GM23338 (cell line): ENCODE data around the gene RNGTT. TPM values are rescaled to one million over a fixed set of nuclear protein-coding genes. Genes with fewer than 3 reads are reported as not detected.

Experiments
- ATAC-seq: fragments of 200-7000 bp; cut with Tn5 transposase; 3 replicates; pipeline ENCODE4 v1.9.1; 2020
- DNase-seq: peaks from one replicate; pipeline ENCODE4 v3.0.0-alpha.2; 2015; ENCODE audit warnings: low spot score
- H2AFZ ChIP-seq: fragments of 200-600 bp; sonication (generic); 2 replicates; pipeline ENCODE4 v1.8.0; 2016; ENCODE audit warnings: antibody characterized with exemption, mild to moderate bottlenecking, moderate library complexity
- H3F3A ChIP-seq: fragments of 200-600 bp; sonication (generic); replicated peaks from 2 replicates; pipeline ENCODE4 v1.8.0; 2017; ENCODE audit warnings: antibody characterized with exemption, mixed run types, low read depth
- H3K27ac ChIP-seq: fragments of 200-600 bp; sonication (generic); 2 replicates; pipeline ENCODE4 v1.6.1; 2016; ENCODE audit warnings: low read depth
- H3K27me3 ChIP-seq: fragments of 200-600 bp; sonication (generic); 2 replicates; pipeline ENCODE4 v1.8.0; 2016; ENCODE audit warnings: mild to moderate bottlenecking, mixed run types, moderate library complexity; ENCODE audit not compliant: insufficient read depth
- H3K36me3 ChIP-seq: fragments of 200-600 bp; sonication (generic); 2 replicates; pipeline ENCODE4 v1.8.0; 2016; ENCODE audit warnings: mild to moderate bottlenecking; ENCODE audit not compliant: insufficient read depth
- H3K4me1 ChIP-seq: fragments of 200-600 bp; sonication (generic); 2 replicates; pipeline ENCODE4 v1.8.0; 2016; ENCODE audit warnings: mild to moderate bottlenecking, moderate library complexity; ENCODE audit not compliant: insufficient read depth
- H3K4me2 ChIP-seq: fragments of 200-600 bp; sonication (generic); 2 replicates; pipeline ENCODE4 v1.7.1; 2017; ENCODE audit warnings: mixed run types
- H3K4me3 ChIP-seq: fragments of 200-600 bp; sonication (generic); 2 replicates; pipeline ENCODE4 v1.6.1; 2016; ENCODE audit warnings: mixed run types
- H3K79me2 ChIP-seq: fragments of 200-600 bp; sonication (generic); replicated peaks from 2 replicates; pipeline ENCODE4 v1.8.0; 2017; ENCODE audit warnings: mild to moderate bottlenecking; ENCODE audit not compliant: insufficient read depth
- H3K9me2 ChIP-seq: fragments of 200-600 bp; sonication (generic); 2 replicates; pipeline ENCODE4 v1.8.0; 2017; ENCODE audit not compliant: insufficient read depth
- H4K20me1 ChIP-seq: fragments of 200-600 bp; sonication (generic); replicated peaks from 2 replicates; pipeline ENCODE4 v1.8.0; 2017; ENCODE audit warnings: mild to moderate bottlenecking; ENCODE audit not compliant: insufficient read depth
- H3K27ac Mint-ChIP-seq: 2 replicates; pipeline ENCODE4 v1.8.0; 2020; ENCODE audit warnings: inconsistent platforms, mild to moderate bottlenecking, moderate library complexity, mixed read lengths
- H3K27me3 Mint-ChIP-seq: 3 replicates; pipeline ENCODE4 v1.8.0; 2022; ENCODE audit warnings: low read depth, mild to moderate bottlenecking, moderate library complexity, mixed read lengths, inconsistent platforms; ENCODE audit not compliant: insufficient read depth, poor library complexity
- H3K36me3 Mint-ChIP-seq: 3 replicates; pipeline ENCODE4 v1.8.0; 2021; ENCODE audit warnings: low read depth, mild to moderate bottlenecking, inconsistent platforms, moderate library complexity, mixed read lengths
- H3K4me1 Mint-ChIP-seq: 3 replicates; pipeline ENCODE4 v1.8.0; 2020; ENCODE audit warnings: mild to moderate bottlenecking, inconsistent platforms, mixed read lengths
- H3K4me3 Mint-ChIP-seq: 3 replicates; pipeline ENCODE4 v1.8.0; 2021; ENCODE audit warnings: moderate library complexity, mild to moderate bottlenecking, inconsistent platforms, mixed read lengths
- H3K9me3 Mint-ChIP-seq: 3 replicates; pipeline ENCODE4 v1.8.0; 2020; ENCODE audit warnings: moderate library complexity, mild to moderate bottlenecking, inconsistent platforms, mixed read lengths
- EZH2phosphoT487 ChIP-seq: fragments of 200-600 bp; sonication (generic); IDR thresholded peaks from one replicate; pipeline ENCODE4 v1.8.1; 2018; ENCODE audit warnings: antibody characterized with exemption; ENCODE audit not compliant: unreplicated experiment
- JUNB ChIP-seq: IDR thresholded peaks from one replicate; pipeline ENCODE4 v1.6.1; 2016; ENCODE audit warnings: antibody characterized with exemption; ENCODE audit not compliant: unreplicated experiment
- NANOG ChIP-seq: IDR thresholded peaks from 2 replicates; pipeline ENCODE4 v1.6.1; 2016; ENCODE audit warnings: antibody characterized with exemption, borderline replicate concordance
- STAT1 ChIP-seq: IDR thresholded peaks from one replicate; pipeline ENCODE4 v1.6.1; 2016; ENCODE audit warnings: antibody characterized with exemption; ENCODE audit not compliant: unreplicated experiment
- ZNF114 ChIP-seq: fragments of 250-450 bp; sonication (Bioruptor Pico); IDR thresholded peaks from 2 replicates; pipeline ENCODE4 v1.5.0; 2020; ENCODE audit warnings: mild to moderate bottlenecking, moderate library complexity
- polyA plus RNA-seq: library from polyadenylated mRNA; unstranded; fragments of >200 nt; fragmentation: Nextera tagmentation; extraction: Ambion mirVana; gene quantifications from 2 replicates; pipeline ENCODE4 v1.2.1, GENCODE V29; 2016
- total RNA-seq: library from RNA; depleted of rRNA; stranded (reverse); fragments of >200 nt; shearing (Covaris generic); gene quantifications from 2 replicates; pipeline ENCODE4 v1.2.3, GENCODE V29; 2014
- TF ChIP-seq, protein P1 (sequence below): fragments of 250-450 bp; sonication (Bioruptor Pico); IDR thresholded peaks from 2 replicates; pipeline ENCODE4 v1.5.0; 2020; ENCODE audit warnings: mild to moderate bottlenecking, moderate library complexity
- TF ChIP-seq, protein P2 (sequence below), 2 experiments: fragments of 200-600 bp in 1 of 2; sonication (generic) in 1 of 2; conservative IDR thresholded peaks; 2 replicates each; pipeline versions ENCODE4 v1.5.1 to v1.6.1; 2016 to 2017; ENCODE audit warnings: antibody characterized with exemption in 2 of 2, low read depth in 2 of 2, mild to moderate bottlenecking in 2 of 2, moderate library complexity in 1 of 2

RNGTT gene
- total and polyA plus RNA-seq, 2 experiments from 2014 or later, result 11.2 to 29.2 TPM

DNA sequence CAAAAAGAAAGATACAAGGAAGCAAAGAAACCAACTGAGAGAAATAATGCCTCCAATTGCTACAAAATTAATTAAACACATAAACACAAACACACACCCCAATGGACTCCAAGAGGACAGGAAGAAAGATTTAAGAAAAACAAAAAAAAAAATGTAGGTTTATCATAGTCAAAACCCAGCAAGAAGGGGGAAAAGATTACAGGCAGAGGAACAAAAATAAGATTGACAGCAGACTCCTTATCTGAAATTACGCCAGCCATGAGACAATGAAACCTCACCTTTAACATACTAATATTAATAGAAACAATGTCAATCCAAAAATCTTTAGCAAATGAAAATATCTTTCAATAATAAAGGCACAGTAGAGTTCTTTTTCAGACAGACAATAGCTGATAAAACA, 155.8 kb downstream of the RNGTT start (continued):
- TF ChIP-seq, protein P1, sequence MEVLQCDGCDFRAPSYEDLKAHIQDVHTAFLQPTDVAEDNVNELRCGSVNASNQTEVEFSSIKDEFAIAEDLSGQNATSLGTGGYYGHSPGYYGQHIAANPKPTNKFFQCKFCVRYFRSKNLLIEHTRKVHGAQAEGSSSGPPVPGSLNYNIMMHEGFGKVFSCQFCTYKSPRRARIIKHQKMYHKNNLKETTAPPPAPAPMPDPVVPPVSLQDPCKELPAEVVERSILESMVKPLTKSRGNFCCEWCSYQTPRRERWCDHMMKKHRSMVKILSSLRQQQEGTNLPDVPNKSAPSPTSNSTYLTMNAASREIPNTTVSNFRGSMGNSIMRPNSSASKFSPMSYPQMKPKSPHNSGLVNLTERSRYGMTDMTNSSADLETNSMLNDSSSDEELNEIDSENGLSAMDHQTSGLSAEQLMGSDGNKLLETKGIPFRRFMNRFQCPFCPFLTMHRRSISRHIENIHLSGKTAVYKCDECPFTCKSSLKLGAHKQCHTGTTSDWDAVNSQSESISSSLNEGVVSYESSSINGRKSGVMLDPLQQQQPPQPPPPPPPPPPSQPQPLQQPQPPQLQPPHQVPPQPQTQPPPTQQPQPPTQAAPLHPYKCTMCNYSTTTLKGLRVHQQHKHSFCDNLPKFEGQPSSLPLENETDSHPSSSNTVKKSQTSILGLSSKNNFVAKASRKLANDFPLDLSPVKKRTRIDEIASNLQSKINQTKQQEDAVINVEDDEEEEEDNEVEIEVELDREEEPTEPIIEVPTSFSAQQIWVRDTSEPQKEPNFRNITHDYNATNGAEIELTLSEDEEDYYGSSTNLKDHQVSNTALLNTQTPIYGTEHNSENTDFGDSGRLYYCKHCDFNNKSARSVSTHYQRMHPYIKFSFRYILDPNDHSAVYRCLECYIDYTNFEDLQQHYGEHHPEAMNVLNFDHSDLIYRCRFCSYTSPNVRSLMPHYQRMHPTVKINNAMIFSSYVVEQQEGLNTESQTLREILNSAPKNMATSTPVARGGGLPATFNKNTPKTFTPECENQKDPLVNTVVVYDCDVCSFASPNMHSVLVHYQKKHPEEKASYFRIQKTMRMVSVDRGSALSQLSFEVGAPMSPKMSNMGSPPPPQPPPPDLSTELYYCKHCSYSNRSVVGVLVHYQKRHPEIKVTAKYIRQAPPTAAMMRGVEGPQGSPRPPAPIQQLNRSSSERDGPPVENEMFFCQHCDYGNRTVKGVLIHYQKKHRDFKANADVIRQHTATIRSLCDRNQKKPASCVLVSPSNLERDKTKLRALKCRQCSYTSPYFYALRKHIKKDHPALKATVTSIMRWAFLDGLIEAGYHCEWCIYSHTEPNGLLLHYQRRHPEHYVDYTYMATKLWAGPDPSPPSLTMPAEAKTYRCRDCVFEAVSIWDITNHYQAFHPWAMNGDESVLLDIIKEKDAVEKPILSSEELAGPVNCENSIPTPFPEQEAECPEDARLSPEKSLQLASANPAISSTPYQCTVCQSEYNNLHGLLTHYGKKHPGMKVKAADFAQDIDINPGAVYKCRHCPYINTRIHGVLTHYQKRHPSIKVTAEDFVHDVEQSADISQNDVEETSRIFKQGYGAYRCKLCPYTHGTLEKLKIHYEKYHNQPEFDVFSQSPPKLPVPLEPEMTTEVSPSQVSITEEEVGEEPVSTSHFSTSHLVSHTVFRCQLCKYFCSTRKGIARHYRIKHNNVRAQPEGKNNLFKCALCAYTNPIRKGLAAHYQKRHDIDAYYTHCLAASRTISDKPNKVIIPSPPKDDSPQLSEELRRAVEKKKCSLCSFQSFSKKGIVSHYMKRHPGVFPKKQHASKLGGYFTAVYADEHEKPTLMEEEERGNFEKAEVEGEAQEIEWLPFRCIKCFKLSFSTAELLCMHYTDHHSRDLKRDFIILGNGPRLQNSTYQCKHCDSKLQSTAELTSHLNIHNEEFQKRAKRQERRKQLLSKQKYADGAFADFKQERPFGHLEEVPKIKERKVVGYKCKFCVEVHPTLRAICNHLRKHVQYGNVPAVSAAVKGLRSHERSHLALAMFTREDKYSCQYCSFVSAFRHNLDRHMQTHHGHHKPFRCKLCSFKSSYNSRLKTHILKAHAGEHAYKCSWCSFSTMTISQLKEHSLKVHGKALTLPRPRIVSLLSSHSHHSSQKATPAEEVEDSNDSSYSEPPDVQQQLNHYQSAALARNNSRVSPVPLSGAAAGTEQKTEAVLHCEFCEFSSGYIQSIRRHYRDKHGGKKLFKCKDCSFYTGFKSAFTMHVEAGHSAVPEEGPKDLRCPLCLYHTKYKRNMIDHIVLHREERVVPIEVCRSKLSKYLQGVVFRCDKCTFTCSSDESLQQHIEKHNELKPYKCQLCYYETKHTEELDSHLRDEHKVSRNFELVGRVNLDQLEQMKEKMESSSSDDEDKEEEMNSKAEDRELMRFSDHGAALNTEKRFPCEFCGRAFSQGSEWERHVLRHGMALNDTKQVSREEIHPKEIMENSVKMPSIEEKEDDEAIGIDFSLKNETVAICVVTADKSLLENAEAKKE, result no peak
- no peak for TF ChIP-seq STAT1

DNA sequence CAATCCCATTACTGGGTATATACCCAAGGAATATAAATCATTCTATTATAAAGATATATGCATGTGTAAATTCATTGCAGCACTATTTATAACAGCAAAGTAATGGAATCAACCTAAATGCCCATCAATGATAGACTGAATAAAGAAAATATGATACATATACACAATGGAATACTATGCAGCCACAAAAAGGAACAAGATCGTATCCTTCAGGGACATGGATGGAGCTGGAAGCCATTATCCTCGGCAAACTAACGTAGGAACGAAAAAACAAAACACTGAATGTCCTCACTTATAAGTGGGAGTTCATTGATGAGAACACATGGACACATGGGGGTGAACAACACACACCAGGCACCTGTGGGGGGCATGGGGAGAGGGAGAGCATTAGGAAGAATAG, 156.7 kb downstream of the RNGTT start:
- Histone ChIP-seq H3K4me3 (no peak overlapping the region), H4K20me1 (no peaks in the 10 kb centered on the region), H3K4me2 (no peak overlapping the region), H3K27ac (no peak overlapping the region), H3F3A (no peaks in the 10 kb centered on the region), H3K9me2 (no peaks in the 10 kb centered on the region), H3K27me3 (no peaks in the 10 kb centered on the region), H2AFZ (no peak overlapping the region), H3K79me2 (no peaks in the 10 kb centered on the region; the same call in none of the 2 replicates), H3K4me1 (no peaks in the 10 kb centered on the region), H3K36me3 (peaks cover 14% of the 10 kb centered on the region; the same call in 1 of the 2 replicates)
- Mint-ChIP-seq H3K4me3 (no peak overlapping the region), H3K9me3 (peaks cover 17% of the 10 kb centered on the region; the same call in 2 of the 3 replicates), H3K27ac (no peak overlapping the region), H3K4me1 (no peaks in the 10 kb centered on the region), H3K27me3 (no peaks in the 10 kb centered on the region), H3K36me3 (peaks cover 25% of the 10 kb centered on the region)
- ATAC-seq, result no peak
- no peak for DNase-seq
- TF ChIP-seq JUNB (no peak), ZNF114 (CRISPR knock-in tag) (no peak), EZH2phosphoT487 (no peak), STAT1 (no peak), NANOG (no peak)
- TF ChIP-seq, protein P1, result no peak
- TF ChIP-seq, protein P2, sequence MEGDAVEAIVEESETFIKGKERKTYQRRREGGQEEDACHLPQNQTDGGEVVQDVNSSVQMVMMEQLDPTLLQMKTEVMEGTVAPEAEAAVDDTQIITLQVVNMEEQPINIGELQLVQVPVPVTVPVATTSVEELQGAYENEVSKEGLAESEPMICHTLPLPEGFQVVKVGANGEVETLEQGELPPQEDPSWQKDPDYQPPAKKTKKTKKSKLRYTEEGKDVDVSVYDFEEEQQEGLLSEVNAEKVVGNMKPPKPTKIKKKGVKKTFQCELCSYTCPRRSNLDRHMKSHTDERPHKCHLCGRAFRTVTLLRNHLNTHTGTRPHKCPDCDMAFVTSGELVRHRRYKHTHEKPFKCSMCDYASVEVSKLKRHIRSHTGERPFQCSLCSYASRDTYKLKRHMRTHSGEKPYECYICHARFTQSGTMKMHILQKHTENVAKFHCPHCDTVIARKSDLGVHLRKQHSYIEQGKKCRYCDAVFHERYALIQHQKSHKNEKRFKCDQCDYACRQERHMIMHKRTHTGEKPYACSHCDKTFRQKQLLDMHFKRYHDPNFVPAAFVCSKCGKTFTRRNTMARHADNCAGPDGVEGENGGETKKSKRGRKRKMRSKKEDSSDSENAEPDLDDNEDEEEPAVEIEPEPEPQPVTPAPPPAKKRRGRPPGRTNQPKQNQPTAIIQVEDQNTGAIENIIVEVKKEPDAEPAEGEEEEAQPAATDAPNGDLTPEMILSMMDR (conservative IDR thresholded peaks at IDR 0.05; ENCODE audit: low read depth in 2 of 2), result no peak
